HL-60 (cell line): Measurements from ENCODE around the gene KRTAP5-11.

Experiments
- DNase-seq, 2 experiments: peaks; one replicate each; pipeline ENCODE4 v3.0.0-alpha.2; 2010 to 2020; ENCODE audit warnings: low read depth in 1 of 2, low spot score in 1 of 2
- H3K27ac ChIP-seq: fragments of 250-450 bp; sonication (Bioruptor Pico); replicated peaks from 2 replicates; pipeline ENCODE4 v1.5.1; 2020; ENCODE audit warnings: mild to moderate bottlenecking, moderate library complexity
- H3K27me3 ChIP-seq: fragments of 250-450 bp; sonication (Bioruptor Pico); 2 replicates; pipeline ENCODE4 v1.5.1; 2021; ENCODE audit warnings: mild to moderate bottlenecking, moderate library complexity; ENCODE audit not compliant: insufficient read depth, poor library complexity, severe bottlenecking
- H3K4me3 ChIP-seq: replicated peaks from 2 replicates; pipeline ENCODE4 v1.5.1; 2011; ENCODE audit warnings: mild to moderate bottlenecking, control low read depth, low read length; ENCODE audit not compliant: insufficient read depth
- GABPA ChIP-seq: IDR thresholded peaks from 2 replicates; pipeline ENCODE4 v1.6.1; 2012; ENCODE audit warnings: low read depth
- POLR2AphosphoS5 ChIP-seq: IDR thresholded peaks from 2 replicates; pipeline ENCODE4 v1.6.1; 2012; ENCODE audit warnings: low read depth
- SPI1 ChIP-seq: IDR thresholded peaks from 2 replicates; pipeline ENCODE4 v1.6.1; 2012; ENCODE audit warnings: low read depth, mild to moderate bottlenecking, borderline replicate concordance
- TF ChIP-seq, protein P1 (sequence below): IDR thresholded peaks from 2 replicates; pipeline ENCODE4 v1.6.1; 2012; ENCODE audit warnings: low read depth; ENCODE audit not compliant: insufficient replicate concordance
- TF ChIP-seq, protein P2 (sequence below): IDR thresholded peaks from one replicate; pipeline ENCODE4 v1.5.1; 2011; ENCODE audit warnings: low read length, control low read depth, inconsistent platforms; ENCODE audit not compliant: insufficient read depth

Gene KRTAP5-11

DNA sequence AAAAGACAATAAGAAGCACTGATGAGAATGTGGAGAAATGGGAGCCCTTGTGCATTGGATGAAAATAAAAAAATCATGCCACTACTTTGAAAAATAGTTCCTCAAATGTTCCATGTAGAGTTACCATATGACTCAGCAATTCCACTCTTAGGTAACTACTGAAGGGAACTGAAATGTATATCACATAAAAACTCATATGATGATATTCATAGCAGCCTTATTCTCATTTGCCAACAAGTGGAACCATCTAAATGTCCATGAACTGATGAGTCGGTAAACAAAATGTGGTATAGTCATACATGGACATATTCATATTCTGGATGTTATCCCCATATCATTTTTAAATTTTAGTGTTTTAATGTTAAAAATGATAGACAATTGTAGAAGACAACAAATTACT lies 31.0 kb downstream of the KRTAP5-11 start:
- Histone ChIP-seq H3K4me3 (no peak overlapping the region), H3K27ac (no peak overlapping the region), H3K27me3 (no peaks in the 10 kb centered on the region)
- TF ChIP-seq GABPA (no peak), SPI1 (peak; percentile 50; the same call in 1 of the 2 replicates)
- peak in 1 of 2 experiments; percentile 31 for DNase-seq

DNA sequence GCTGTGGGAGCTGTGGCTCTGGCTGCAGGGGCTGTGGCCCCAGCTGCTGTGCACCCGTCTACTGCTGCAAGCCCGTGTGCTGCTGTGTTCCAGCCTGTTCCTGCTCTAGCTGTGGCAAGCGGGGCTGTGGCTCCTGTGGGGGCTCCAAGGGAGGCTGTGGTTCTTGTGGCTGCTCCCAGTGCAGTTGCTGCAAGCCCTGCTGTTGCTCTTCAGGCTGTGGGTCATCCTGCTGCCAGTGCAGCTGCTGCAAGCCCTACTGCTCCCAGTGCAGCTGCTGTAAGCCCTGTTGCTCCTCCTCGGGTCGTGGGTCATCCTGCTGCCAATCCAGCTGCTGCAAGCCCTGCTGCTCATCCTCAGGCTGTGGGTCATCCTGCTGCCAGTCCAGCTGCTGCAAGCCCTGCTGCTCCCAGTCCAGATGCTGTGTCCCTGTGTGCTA lies 33.9 kb downstream of the KRTAP5-11 start:
- H3K27me3 ChIP-seq = no peaks in the 10 kb centered on the region
- TF ChIP-seq, protein P1, sequence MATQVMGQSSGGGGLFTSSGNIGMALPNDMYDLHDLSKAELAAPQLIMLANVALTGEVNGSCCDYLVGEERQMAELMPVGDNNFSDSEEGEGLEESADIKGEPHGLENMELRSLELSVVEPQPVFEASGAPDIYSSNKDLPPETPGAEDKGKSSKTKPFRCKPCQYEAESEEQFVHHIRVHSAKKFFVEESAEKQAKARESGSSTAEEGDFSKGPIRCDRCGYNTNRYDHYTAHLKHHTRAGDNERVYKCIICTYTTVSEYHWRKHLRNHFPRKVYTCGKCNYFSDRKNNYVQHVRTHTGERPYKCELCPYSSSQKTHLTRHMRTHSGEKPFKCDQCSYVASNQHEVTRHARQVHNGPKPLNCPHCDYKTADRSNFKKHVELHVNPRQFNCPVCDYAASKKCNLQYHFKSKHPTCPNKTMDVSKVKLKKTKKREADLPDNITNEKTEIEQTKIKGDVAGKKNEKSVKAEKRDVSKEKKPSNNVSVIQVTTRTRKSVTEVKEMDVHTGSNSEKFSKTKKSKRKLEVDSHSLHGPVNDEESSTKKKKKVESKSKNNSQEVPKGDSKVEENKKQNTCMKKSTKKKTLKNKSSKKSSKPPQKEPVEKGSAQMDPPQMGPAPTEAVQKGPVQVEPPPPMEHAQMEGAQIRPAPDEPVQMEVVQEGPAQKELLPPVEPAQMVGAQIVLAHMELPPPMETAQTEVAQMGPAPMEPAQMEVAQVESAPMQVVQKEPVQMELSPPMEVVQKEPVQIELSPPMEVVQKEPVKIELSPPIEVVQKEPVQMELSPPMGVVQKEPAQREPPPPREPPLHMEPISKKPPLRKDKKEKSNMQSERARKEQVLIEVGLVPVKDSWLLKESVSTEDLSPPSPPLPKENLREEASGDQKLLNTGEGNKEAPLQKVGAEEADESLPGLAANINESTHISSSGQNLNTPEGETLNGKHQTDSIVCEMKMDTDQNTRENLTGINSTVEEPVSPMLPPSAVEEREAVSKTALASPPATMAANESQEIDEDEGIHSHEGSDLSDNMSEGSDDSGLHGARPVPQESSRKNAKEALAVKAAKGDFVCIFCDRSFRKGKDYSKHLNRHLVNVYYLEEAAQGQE = no peak
- TF ChIP-seq SPI1 (no peak), POLR2AphosphoS5 (peak; percentile 93), GABPA (no peak)
- peak in 1 of 2 experiments; percentile 72 for DNase-seq
- H3K4me3 ChIP-seq = no peak overlapping the region
- H3K27ac ChIP-seq = no peak overlapping the region

- TF ChIP-seq POLR2AphosphoS5 (no peak), SPI1 (peak; percentile 41; the same call in 1 of the 2 replicates)
- TF ChIP-seq, protein P2, sequence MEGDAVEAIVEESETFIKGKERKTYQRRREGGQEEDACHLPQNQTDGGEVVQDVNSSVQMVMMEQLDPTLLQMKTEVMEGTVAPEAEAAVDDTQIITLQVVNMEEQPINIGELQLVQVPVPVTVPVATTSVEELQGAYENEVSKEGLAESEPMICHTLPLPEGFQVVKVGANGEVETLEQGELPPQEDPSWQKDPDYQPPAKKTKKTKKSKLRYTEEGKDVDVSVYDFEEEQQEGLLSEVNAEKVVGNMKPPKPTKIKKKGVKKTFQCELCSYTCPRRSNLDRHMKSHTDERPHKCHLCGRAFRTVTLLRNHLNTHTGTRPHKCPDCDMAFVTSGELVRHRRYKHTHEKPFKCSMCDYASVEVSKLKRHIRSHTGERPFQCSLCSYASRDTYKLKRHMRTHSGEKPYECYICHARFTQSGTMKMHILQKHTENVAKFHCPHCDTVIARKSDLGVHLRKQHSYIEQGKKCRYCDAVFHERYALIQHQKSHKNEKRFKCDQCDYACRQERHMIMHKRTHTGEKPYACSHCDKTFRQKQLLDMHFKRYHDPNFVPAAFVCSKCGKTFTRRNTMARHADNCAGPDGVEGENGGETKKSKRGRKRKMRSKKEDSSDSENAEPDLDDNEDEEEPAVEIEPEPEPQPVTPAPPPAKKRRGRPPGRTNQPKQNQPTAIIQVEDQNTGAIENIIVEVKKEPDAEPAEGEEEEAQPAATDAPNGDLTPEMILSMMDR = no peak
- TF ChIP-seq, protein P1 = no peak
- DNase-seq = no peak
- no peak within 1 kb of the TSS for H3K27ac ChIP-seq
- no peaks in the 10 kb centered on the region for H3K27me3 ChIP-seq
- no peak within 1 kb of the TSS for H3K4me3 ChIP-seq
These were observed 34.6 kb downstream of the KRTAP5-11 start, which contains the start of gene KRTAP5-9 for GRCh38 chr11:71548120-71548519. KRTAP5-9 (plus strand) TSS chr11:71548420; CDS start chr11:71548658, 238 bp downstream.

DNA sequence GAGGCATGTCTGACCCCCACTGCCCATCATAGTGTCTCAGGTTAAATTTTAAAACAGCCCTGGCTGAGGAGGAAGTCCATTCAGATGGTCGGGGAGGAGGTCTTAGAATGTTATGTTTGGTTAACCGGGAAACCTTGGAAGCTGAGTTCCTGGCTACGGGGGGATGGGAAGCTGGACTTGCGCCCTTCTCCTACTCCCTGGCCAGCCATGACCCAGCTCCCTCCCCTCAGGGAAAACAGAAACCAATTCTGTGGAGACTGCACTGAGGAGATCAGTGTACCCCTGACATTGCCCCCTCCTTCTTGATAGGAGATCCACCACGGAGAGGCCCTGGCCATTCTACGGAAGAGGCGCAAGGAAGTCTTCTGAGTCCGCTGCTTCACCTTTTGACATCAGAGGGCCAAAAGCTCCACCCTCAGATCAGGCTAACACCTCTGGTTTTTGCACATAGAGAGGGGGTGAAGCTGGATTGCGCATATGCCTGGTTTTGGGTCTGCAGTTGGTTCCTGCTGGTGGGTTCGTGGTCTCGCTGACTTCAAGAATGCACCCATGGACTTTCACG lies 37.2 kb downstream of the KRTAP5-11 start:
- no peak overlapping the region for H3K27ac ChIP-seq
- no peak for DNase-seq
- TF ChIP-seq, protein P2 = no peak
- TF ChIP-seq, protein P1 = no peak
- TF ChIP-seq SPI1 = no peak
- TF ChIP-seq GABPA = no peak
- TF ChIP-seq POLR2AphosphoS5 = no peak
- H3K4me3 ChIP-seq = no peak overlapping the region
- no peaks in the 10 kb centered on the region for H3K27me3 ChIP-seq
